ENCODE results near the gene USP34.

Gene USP34

DNA sequence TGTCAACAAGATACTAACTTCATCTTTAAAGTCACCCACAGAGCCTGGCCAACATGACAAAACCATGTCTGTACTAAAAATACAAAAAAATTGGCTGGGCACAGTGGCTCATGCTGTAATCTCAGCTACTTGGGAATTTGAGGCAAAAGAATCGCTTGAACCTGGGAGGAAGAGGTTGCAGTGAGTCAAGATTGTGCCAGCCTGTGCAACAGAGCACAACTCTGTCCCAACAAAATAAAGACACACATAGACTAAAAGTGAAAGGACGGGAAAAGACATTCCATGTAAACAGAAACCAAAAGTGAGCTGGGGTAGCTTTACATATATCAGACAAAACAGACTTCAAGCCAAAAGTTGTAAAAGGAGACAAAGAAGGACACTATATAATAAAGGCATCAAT lies 34.8 kb downstream of the USP34 start:
- Histone ChIP-seq H3K9me3 (ENCODE audit: insufficient read depth, low read depth, low read length) (no peaks in the 10 kb centered on the region), H3K9ac (ENCODE audit: low read depth, low read length) (no peak overlapping the region)

DNA sequence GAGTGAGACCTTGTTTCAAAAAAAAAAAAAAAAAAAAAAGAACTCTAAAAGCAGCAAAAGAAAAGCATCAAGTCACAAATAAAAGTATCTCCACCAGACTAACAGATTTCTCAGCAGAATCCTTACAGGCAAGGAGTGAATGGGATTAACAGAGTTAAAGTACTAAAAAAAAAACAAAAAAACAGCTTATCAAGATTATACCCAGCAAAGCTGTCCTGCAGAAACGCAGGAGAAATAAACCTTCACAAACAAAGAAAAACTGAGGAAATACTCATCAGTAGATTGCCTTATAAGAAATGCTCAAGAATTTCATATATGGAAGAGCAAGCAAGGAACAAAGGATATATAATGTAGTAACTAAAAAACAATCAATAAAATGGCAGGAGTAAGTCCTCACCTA lies 35.6 kb downstream of the USP34 start:
- no peaks in the 10 kb centered on the region; the same call in 1 of the 2 replicates for H3K4me1 ChIP-seq (ENCODE audit: insufficient read depth, low read length)
- H3K4me3 ChIP-seq (ENCODE audit: low read length), result no peak overlapping the region
- no peaks in the 10 kb centered on the region for H3K27me3 ChIP-seq (ENCODE audit: insufficient read depth, low read length)
- no peak overlapping the region for H3K27ac ChIP-seq (ENCODE audit: low read length)
- H3K9me3 ChIP-seq (ENCODE audit: insufficient read depth, low read depth, low read length), result no peaks in the 10 kb centered on the region
- no peak overlapping the region for H3K9ac ChIP-seq (ENCODE audit: low read depth, low read length)
- no peaks in the 10 kb centered on the region for H3K36me3 ChIP-seq (ENCODE audit: insufficient read depth, low read depth, low read length)

More for the DNA sequence above, 34.8 kb downstream of the USP34 start:
- no peaks in the 10 kb centered on the region for H3K27me3 ChIP-seq (ENCODE audit: insufficient read depth, low read length)
- no peak overlapping the region for H3K27ac ChIP-seq (ENCODE audit: low read length)
- no peak overlapping the region for H3K4me3 ChIP-seq (ENCODE audit: low read length)
- H3K36me3 ChIP-seq (ENCODE audit: insufficient read depth, low read depth, low read length), result no peaks in the 10 kb centered on the region
- no peaks in the 10 kb centered on the region; the same call in 1 of the 2 replicates for H3K4me1 ChIP-seq (ENCODE audit: insufficient read depth, low read length)

DNA sequence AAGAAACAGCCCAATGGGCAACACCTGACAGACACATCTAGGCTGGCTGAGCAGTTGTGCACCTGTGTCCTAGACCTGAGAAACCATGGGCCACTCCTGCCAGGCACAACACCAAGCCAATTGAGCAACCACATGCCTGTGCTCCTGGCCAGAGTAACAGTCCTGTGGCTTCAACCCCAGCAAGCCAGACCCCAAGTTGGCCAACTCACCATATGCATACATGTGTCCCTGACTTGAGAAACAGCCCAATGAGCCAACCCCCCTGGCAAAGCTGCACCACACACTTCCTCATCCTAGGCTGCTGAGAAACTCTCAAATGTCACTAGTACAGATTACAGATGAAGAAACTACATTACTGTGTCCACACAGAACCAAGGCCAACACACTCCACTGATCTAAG lies 36.6 kb downstream of the USP34 start:
- Histone ChIP-seq H3K9ac (ENCODE audit: low read depth, low read length) (no peak overlapping the region), H3K27ac (ENCODE audit: low read length) (no peak overlapping the region), H3K4me3 (ENCODE audit: low read length) (no peak overlapping the region), H3K9me3 (ENCODE audit: insufficient read depth, low read depth, low read length) (no peaks in the 10 kb centered on the region), H3K36me3 (ENCODE audit: insufficient read depth, low read depth, low read length) (no peaks in the 10 kb centered on the region), H3K4me1 (ENCODE audit: insufficient read depth, low read length) (no peaks in the 10 kb centered on the region; the same call in 1 of the 2 replicates), H3K27me3 (ENCODE audit: insufficient read depth, low read length) (no peaks in the 10 kb centered on the region)

- H3K27me3 ChIP-seq (ENCODE audit: insufficient read depth, low read length), result no peaks in the 10 kb centered on the region
- H3K9ac ChIP-seq (ENCODE audit: low read depth, low read length), result no peak overlapping the region
- H3K27ac ChIP-seq (ENCODE audit: low read length), result no peak overlapping the region
- no peaks in the 10 kb centered on the region for H3K9me3 ChIP-seq (ENCODE audit: insufficient read depth, low read depth, low read length)
- peaks cover 1% of the 10 kb centered on the region; the same call in 1 of the 2 replicates for H3K4me1 ChIP-seq (ENCODE audit: insufficient read depth, low read length)
- H3K4me3 ChIP-seq (ENCODE audit: low read length), result no peak overlapping the region
- H3K36me3 ChIP-seq (ENCODE audit: insufficient read depth, low read depth, low read length), result no peaks in the 10 kb centered on the region
These were observed 37.3 kb downstream of the USP34 start for GRCh38 chr2:61433606-61434005.

GRCh38 chr2:61432990-61433389 lies 37.9 kb downstream of the USP34 start:
- Histone ChIP-seq H3K9ac (ENCODE audit: low read depth, low read length) (no peak overlapping the region), H3K9me3 (ENCODE audit: insufficient read depth, low read depth, low read length) (no peaks in the 10 kb centered on the region), H3K27ac (ENCODE audit: low read length) (no peak overlapping the region)

DNA sequence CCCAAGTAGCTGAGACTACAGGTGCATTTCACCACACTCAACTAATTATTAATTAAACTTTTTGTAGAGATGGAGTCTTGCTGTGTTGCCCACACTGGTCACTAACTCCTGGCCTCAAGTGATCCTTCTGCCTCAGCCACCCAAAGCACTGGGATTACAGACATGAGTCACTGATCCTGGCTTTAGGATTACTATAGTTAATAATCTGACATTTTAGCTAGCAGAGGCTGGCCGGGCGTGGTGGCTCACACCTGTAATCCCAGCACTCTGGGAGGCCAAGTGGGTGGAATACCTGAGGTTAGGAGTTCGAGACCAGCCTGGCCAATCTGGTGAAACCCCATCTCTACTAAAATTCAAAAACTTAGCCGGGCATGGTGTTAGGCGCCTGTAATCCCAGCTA lies 39.5 kb downstream of the USP34 start:
- Histone ChIP-seq H3K9ac (ENCODE audit: low read depth, low read length) (no peak overlapping the region), H3K9me3 (ENCODE audit: insufficient read depth, low read depth, low read length) (no peaks in the 10 kb centered on the region), H3K27me3 (ENCODE audit: insufficient read depth, low read length) (no peaks in the 10 kb centered on the region), H3K36me3 (ENCODE audit: insufficient read depth, low read depth, low read length) (no peaks in the 10 kb centered on the region), H3K4me1 (ENCODE audit: insufficient read depth, low read length) (peaks cover 6% of the 10 kb centered on the region), H3K27ac (ENCODE audit: low read length) (no peak overlapping the region), H3K4me3 (ENCODE audit: low read length) (no peak overlapping the region)

More at GRCh38 chr2:61432990-61433389, 37.9 kb downstream of the USP34 start:
- Histone ChIP-seq H3K27me3 (ENCODE audit: insufficient read depth, low read length) (no peaks in the 10 kb centered on the region), H3K4me3 (ENCODE audit: low read length) (no peak overlapping the region), H3K36me3 (ENCODE audit: insufficient read depth, low read depth, low read length) (no peaks in the 10 kb centered on the region), H3K4me1 (ENCODE audit: insufficient read depth, low read length) (peaks cover 6% of the 10 kb centered on the region)

DNA sequence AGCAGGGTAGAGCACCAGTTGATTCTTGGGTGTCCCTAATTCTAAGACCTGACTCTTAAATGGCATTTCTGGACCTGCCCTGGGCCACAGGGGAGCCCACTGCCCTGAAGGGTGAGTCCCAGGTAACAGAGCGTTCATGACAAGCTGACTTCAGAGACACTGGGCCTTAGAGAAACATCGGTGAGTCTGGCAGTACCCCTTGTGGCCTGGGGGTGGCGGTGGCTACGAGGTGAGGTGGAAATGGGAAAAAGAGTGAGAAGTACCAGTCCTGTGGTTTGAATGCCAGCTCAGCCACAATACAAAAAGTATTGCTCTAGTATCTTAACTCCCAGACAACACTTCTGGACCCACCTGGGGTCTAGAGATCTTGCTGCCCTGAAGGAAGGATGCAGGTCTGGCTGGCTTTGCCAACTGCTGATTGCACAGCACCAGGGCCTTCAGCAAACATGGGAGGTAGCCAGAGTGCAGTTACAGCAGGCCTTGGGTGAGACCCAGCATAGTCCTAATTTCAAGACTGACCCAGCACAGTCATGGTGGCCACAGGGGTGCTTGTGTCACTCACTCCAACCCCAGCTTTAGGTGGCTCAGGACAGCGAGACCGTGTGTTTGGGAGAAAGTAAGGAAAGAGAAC lies 44.5 kb downstream of the USP34 start:
- H3K4me3 ChIP-seq (ENCODE audit: low read length), result no peak overlapping the region
- H3K27ac ChIP-seq (ENCODE audit: low read length), result no peak overlapping the region
- no peak overlapping the region for H3K9ac ChIP-seq (ENCODE audit: low read depth, low read length)

DNA sequence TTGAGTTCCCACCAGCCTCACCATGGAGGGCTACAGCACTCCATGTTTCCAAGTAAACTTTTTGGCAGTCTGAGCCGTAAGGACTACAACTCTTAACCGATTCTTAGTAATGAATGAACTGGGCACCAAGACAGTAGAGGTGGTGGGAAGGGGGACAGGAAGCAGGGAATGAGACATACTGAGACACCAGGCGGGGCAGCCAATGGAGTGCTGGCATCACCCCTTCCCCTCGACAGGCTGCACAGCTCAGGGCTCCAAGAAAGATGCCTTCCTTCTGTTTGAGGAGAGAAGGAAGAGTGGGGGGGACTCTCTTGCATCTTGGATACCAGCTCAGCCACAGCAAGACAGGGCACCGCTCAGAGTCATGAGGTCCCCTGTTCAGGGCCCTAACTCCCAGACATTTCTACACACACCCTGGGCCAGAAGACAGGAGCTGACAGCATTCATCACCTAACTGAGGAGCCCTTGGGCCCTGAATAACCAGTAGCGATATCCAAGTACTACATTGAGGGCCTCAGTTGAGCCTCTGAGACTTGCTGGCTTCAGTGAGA lies 45.2 kb downstream of the USP34 start:
- Histone ChIP-seq H3K9me3 (ENCODE audit: insufficient read depth, low read depth, low read length) (no peaks in the 10 kb centered on the region), H3K4me3 (ENCODE audit: low read length) (no peak overlapping the region), H3K36me3 (ENCODE audit: insufficient read depth, low read depth, low read length) (0 out of 2 replicates have a peak, but pooled peaks cover 3% of the 10 kb centered on the region), H3K4me1 (ENCODE audit: insufficient read depth, low read length) (peaks cover 12% of the 10 kb centered on the region), H3K27ac (ENCODE audit: low read length) (peak overlapping the region; percentile 16), H3K9ac (ENCODE audit: low read depth, low read length) (no peak overlapping the region), H3K27me3 (ENCODE audit: insufficient read depth, low read length) (no peaks in the 10 kb centered on the region)

More for the DNA sequence above, 44.5 kb downstream of the USP34 start:
- Histone ChIP-seq H3K27me3 (ENCODE audit: insufficient read depth, low read length) (no peaks in the 10 kb centered on the region), H3K36me3 (ENCODE audit: insufficient read depth, low read depth, low read length) (no peaks in the 10 kb centered on the region), H3K4me1 (ENCODE audit: insufficient read depth, low read length) (peaks cover 12% of the 10 kb centered on the region), H3K9me3 (ENCODE audit: insufficient read depth, low read depth, low read length) (no peaks in the 10 kb centered on the region)

DNA sequence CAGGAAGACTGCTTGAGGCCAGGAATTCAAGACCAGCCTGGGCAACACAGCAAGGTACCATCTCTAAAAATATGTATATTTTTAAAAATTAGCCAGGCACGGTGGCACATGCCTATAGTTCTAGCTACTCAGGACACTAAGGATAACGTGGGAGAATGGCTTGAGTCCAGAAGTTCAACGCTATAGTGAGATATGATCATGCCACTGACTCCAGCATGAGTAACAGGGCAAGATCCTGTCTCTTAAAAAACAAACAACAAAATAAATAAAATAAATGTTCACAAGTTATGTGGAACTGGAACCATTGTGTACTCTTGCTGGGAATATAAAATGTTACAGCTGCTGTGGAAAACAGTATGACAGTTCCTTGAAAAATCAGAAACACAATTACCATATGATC lies 47.2 kb downstream of the USP34 start:
- peaks cover 12% of the 10 kb centered on the region for H3K4me1 ChIP-seq (ENCODE audit: insufficient read depth, low read length)
- no peak overlapping the region for H3K9ac ChIP-seq (ENCODE audit: low read depth, low read length)
- H3K36me3 ChIP-seq (ENCODE audit: insufficient read depth, low read depth, low read length), result peaks cover 18% of the 10 kb centered on the region; the same call in 1 of the 2 replicates
- H3K9me3 ChIP-seq (ENCODE audit: insufficient read depth, low read depth, low read length), result no peaks in the 10 kb centered on the region
- H3K27me3 ChIP-seq (ENCODE audit: insufficient read depth, low read length), result no peaks in the 10 kb centered on the region
- H3K27ac ChIP-seq (ENCODE audit: low read length), result no peak overlapping the region
- no peak overlapping the region for H3K4me3 ChIP-seq (ENCODE audit: low read length)

DNA sequence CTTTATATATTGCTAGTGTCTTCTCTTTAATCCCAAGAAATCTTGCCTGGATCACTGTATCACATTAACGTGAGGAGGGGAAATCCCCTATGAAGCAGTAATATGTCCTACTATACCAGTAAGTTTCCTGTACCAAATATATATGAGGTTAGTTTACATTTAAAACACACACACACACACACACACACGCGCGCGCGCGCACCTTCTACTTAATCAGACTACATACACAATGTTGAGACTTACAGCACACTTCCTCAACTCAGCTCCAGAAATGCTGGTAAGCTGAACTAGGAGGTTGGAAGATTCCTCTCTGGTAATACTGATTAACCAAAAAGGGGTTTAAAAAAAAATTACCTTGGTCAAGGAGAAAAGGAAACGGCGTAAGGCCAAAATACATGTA lies 49.3 kb downstream of the USP34 start:
- Histone ChIP-seq H3K27me3 (ENCODE audit: insufficient read depth, low read length) (no peaks in the 10 kb centered on the region), H3K36me3 (ENCODE audit: insufficient read depth, low read depth, low read length) (peaks cover 29% of the 10 kb centered on the region; the same call in 1 of the 2 replicates), H3K4me3 (ENCODE audit: low read length) (no peak overlapping the region), H3K4me1 (ENCODE audit: insufficient read depth, low read length) (peaks cover 6% of the 10 kb centered on the region; the same call in 1 of the 2 replicates), H3K9ac (ENCODE audit: low read depth, low read length) (no peak overlapping the region), H3K27ac (ENCODE audit: low read length) (no peak overlapping the region), H3K9me3 (ENCODE audit: insufficient read depth, low read depth, low read length) (no peaks in the 10 kb centered on the region)

DNA sequence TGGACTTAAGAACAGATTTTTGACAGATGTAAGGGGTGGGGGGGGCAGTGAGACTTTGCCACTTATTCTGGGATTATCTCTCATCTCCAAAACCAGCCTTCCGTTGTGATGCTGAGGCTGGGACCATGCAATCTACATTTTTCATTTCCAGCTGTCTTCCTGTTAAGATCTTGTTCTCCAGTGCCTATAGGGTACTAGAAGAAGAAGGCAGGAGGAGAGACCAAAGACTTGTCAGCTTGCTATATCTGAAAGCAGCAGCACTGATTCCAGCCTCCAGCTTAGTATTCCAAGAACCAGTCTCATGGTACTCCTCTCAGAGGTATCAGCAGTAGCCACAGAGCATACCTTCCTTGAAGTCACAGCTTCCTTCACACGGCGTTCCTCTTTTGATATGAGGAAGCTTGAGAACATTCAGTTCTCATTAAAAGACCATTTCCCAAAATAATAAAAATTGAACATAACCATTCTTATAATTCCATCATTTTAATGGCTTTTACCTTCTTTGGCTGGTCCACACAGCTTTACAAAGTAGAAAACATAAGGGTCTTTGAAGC lies 49.8 kb downstream of the USP34 start:
- H3K4me3 ChIP-seq (ENCODE audit: low read length), result no peak overlapping the region
- no peak overlapping the region for H3K9ac ChIP-seq (ENCODE audit: low read depth, low read length)
- peaks cover 6% of the 10 kb centered on the region; the same call in 1 of the 2 replicates for H3K4me1 ChIP-seq (ENCODE audit: insufficient read depth, low read length)

GRCh38 chr2:61419570-61419969 lies 51.3 kb downstream of the USP34 start:
- H3K9ac ChIP-seq (ENCODE audit: low read depth, low read length), result no peak overlapping the region
- H3K9me3 ChIP-seq (ENCODE audit: insufficient read depth, low read depth, low read length), result no peaks in the 10 kb centered on the region
- no peak overlapping the region for H3K27ac ChIP-seq (ENCODE audit: low read length)
- H3K4me1 ChIP-seq (ENCODE audit: insufficient read depth, low read length), result no peaks in the 10 kb centered on the region
- peaks cover 32% of the 10 kb centered on the region for H3K36me3 ChIP-seq (ENCODE audit: insufficient read depth, low read depth, low read length)
- no peak overlapping the region for H3K4me3 ChIP-seq (ENCODE audit: low read length)
- H3K27me3 ChIP-seq (ENCODE audit: insufficient read depth, low read length), result no peaks in the 10 kb centered on the region

More for the DNA sequence above, 49.8 kb downstream of the USP34 start:
- H3K27me3 ChIP-seq (ENCODE audit: insufficient read depth, low read length), result no peaks in the 10 kb centered on the region
- peaks cover 32% of the 10 kb centered on the region for H3K36me3 ChIP-seq (ENCODE audit: insufficient read depth, low read depth, low read length)
- H3K27ac ChIP-seq (ENCODE audit: low read length), result no peak overlapping the region
- H3K9me3 ChIP-seq (ENCODE audit: insufficient read depth, low read depth, low read length), result no peaks in the 10 kb centered on the region

Measured in iPS-20b (cell line).